NCI-H146 (cell line): ENCODE data around the gene PMP22.
"Not testable (repeated sequence)": the region's sequence is repeated elsewhere in the genome, so short reads cannot be mapped to it uniquely, and the experiment has no call there.

ENCODE experiments used
- DNase-seq: peaks from one replicate; lab custom pipeline; 2025; lab: John Stamatoyannopoulos, UW

Gene PMP22

DNA sequence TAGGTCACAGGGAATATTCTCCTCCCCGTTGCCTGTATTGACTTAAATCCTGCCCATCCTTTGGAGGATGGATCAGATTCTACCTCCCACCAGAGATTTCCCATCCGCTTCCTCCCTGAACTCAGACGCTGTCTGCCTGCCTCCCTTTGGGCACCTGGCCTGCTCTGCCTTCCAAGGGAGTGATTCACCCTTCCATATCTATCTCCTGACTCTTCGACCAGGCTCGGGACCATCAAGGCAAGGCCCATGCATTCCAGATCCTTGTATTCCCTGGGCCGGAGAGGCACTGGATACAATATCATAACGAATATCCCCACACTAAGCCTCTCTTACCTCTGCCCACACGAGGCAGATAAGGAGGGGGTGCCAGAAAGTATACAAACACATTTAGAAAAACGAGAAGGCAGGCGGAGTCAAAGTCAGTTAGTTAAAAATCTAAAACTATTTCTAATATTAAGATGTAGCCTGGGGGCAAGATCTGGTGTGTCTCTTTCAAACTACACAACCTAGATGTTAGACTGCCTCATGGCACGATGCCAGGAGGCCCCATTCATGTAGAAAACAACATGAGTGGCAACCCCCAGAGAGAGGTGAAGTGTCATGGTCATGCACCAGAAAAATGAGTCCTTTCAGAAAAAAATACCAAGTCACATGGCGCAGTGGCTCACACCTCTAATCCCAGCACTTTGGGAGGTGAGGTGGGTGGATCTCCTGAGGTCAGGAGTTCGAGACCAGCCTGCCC is 9.2 kb downstream of the PMP22 start:
- DNase-seq, result no peak

DNA sequence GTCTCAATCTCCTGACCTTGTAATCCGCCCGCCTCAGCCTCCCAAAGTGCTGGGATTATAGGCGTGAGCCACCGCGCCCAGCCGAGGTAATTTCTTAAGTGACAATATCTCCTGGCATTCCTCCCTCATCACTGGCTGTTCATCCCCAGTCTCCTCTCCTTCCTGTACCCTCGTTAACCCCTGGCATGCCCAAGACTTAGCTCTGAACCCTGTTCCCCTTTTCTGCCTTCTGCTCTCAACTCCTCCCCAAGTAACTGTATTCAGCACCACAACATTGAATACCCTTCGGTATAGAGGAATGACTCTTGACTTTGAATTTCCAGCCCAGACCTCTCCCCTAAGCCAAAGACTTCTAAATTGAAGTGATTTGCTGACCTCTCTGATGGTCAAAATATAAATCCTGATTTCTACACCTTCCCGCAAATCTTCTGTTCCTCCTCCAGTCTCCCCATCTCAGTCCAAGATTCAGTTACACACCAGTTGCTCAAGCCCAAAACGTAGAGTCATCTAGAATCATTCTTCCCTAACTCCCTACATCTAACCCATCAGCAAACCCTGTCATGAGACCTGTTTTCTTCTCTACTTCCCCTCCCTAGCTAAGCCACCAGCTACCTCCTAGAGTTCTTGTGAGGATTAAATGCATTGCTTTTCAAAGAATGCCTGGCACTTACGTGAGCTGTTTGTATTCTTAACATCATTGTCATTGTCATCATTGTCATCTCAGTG is 14.8 kb downstream of the PMP22 start:
- DNase-seq, result no peak

DNA sequence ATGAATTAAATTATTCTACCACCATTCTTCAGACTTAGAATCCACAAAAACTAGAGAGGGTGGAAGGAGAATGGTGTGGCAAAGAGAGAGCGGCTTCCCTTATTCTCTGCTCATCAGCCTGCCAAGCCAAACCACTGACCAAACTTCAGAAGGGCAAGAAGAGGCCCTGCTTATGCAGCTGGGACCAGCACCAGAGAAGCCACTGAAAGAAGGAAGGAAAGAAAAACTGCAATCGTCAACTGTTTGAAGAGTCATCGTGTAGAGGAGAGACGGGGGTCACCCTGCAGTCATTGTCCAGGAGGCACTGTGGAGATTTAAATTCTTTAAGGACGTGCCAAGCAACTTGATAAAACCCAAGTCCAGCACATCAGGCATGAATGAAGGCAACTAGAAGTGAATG is 15.6 kb downstream of the PMP22 start:
- no peak for DNase-seq

DNA sequence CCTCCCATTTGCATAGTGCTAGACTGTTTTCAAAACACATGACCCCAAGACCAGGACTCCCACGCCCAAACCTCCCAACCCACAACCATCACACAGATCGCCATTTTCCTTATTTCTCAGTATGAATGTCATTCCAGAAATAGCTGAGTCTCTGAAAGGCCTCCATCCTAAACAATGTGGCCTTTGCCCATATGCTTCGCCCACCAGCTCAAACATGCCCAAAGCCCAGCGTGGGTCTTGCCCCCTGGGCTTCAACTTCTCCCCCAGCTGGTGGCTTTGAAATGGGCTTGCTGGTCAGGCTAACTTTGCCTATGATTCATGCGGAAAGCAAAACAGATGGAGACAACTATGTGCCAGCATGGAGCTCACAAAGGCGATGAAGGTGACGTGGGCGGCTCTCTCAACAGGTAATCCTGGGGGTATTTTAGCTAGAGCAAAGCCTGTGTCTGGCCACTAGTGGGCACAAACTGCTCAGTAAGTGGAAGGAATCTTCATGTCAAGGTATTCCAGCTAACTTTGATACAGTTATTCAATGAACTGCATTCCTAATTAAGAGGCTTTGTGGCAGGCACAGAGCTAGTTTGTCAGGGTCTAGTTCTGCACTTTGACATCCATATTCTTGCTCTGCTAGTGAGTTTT is 17.1 kb downstream of the PMP22 start:
- no peak for DNase-seq

DNA sequence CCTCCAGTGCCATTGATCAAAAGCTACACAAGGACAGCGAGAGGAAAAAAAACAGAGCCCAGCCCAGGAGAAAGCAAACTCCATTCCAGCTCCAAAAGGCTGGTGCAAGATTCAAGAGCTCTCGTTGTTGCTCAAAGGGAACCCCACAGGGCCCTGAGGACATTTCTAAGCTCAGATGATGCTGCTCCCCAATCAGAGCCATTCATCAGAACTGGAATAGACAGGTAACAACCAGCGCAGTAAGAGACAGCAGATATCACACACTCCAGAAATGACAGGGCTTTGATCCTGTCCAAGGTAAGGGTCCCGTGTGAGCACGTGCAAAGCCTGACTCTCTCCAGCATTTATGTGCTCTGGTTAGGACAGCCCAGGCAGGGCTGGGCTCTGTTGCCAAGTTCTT is 20.1 kb downstream of the PMP22 start:
- no peak for DNase-seq

DNA sequence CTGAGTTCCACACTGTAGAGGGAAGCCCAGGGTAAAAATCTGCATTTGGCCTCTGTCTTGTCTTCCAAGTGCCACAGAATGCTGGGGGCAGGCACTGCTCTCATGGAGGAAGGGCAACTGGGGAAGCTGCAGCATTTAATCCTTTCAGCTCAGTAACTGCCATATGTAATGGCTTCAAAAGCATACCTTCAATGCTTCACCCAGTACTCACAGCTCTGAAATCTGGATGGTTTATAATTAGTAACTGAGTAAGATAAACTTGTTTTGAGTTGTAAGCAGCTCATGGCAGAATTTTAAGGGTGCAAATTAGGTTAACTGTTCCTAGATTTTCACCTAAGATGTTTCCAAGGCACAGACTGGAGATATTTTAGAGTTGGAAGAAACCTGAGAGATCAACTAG is 24.5 kb downstream of the PMP22 start:
- no peak for DNase-seq

DNA sequence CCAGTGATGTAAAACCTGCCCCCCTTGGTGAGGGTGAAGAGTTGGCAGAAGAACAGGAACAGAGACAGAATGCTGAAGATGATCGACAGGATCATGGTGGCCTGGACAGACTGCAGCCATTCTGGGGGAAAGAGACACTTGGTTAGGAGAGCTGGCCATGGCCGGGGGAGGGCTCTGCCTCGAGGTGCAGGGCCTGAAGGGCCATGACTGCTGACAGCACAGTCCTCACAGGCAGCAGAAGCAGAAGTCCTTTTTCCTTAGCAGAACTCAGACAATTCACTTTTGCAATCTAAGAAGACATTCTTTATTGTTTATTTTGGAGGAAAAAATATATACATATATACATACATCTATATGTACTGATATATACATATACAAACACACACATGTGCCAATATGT is 25.6 kb downstream of the PMP22 start:
- no peak for DNase-seq

DNA sequence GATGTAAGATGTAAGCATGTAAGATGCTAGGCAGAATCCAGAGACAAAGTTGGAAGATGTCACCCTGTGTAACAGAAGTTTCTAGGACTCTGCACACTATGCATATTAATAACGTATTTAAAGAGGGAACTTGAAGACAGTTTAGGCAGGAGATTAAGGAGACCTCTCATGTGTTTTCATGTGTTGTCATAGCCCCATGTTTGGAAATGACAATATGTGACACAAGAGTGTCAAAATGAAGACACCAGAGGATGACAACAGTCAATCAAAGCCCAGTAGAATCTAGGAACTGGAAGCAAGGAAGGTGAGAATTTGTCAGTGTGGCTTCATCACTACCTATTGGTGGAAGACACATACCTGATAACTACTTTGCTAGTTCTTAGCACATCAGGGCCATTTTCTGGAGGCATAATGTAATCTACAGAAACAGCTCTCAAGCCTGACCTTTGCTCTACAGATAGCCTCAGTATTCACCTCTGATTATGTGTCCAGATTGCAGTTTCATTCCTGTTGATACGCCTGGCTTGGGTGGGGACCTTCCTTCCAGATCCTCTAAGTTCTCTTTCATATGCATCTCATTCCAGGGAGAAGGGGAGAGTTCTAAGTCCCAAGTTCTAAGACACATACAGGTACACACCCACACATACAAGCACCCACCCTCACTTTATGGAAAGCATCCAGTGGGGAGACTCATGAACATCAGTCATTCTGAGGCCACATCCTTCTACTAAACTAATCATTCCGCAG is 26.3 kb downstream of the PMP22 start:
- DNase-seq, result no peak

DNA sequence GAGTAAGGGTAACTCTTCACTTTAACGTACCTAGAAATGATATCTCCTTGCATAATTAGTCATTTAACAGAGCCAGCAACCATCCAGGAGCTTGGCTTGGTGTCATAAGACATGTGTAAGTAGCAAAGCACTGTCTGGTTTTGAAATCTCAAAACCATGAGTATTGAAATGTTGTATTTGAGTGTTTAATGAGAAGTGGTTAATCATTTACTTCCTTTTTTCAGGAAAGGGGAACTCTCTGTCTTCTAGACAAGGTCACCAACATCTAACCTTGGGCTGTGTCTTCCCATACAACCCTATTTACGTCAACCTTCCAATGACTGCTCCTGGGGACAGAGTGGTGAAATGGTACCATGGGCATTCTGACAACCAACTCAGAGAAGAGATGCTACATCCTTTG is 27.1 kb downstream of the PMP22 start:
- DNase-seq, result no peak

DNA sequence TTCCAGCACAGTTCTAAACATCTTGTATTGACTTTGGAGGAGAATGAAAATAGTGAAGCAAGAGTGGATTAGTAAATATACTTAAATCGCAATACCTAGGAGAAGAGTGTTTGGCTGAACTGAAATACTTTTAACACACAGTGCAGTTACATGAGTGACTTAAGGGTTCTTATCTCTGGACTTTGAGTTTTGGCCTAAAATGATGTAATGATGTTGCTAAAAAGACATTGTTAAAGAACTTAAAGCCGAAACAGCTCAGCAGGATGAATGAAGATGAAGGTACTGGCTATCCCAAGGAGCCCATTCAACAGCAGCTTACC is 28.1 kb downstream of the PMP22 start:
- no peak for DNase-seq

DNA sequence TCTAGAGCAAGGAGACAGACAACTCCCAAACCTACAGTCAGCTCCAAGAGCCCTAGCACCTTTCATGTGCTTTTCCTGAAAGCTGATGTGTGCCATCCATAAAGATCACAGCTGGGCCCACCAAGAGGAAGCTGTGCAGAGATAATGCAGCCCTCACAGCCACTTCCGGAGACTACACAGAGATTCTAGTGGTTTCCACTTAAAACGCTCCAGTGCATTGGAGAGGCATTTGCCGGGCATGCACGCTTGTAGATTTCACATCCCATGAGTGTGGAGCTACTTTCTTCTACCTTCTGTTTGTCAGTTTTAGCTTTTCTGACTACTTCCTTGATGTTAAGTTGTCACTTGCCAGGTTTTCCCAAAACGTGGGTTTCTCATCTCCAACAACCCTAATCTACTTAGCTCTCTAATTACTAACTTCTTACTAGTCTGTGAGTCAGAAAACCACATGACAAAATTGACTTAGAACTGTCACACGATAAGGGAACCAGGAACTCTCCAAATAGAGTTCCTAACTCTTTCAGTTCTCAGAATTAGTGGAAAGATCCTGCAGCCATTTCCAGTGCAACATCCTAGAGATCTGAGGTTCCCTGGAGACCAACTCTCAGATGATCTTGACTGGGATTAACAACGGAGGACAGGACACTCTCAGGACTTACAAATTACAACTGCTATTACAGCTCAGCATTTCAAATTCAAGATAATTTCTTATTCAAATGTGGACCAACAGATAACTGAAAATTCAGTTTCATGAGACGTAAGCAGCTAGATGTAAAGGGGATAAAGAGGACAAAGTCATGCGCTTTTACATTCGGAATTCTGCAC is 28.6 kb downstream of the PMP22 start:
- DNase-seq, result no peak

DNA sequence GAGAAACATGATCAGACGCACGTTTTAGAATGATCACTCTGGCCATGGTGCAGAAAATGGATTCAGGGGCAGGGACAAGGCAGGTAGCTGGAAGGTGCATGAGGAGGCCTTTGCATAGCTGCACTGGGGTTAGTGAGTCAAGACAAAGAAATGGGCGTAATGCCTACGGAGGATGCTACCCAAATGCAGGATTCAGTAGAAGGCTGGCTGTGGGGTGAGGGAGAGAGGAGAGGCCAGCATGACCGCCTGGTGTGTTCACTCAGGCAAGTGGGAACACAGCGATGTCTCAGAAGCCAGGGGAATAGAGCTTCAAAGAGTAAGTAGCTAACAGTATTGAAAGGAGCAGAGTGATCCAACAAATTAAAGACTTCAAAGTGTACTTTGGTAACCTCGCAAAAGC is 31.2 kb downstream of the PMP22 start:
- DNase-seq, result no peak

DNA sequence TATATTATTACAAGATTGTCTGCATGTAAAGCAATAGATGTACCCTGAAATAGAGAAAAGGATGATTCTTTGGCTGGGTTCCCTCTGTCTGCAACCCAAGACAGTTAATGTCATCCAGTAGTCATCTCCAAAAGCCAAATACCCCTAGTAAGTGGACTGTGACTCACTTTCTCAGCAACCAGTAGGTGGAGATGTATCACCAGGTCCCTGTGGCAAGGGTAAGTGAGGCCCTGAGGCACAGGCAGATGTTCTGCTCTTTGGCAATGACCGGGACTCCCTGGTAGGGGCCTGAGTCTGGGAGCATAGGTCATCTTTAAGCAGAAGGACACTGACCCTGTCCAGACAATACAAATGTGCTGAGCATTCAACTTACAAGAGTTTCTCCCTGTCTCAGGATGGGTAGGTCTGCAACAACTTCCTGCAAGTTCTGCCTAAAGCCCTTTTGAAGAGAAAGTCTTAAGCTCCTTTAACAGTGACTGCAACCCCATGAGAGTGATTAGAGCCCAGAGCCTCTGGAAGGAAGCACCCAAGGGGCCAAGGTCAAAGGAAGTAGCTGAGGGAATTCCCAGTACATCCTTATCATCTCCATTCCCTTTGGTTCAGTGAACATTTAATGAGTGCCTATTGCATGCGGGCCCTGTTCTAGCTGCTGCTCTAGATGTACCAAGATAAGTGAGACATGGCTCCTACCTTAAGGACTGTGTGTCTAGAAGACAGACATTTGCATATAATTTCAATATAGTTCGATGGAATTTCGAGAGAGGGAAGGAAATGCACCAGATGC is 31.9 kb downstream of the PMP22 start:
- no peak for DNase-seq

DNA sequence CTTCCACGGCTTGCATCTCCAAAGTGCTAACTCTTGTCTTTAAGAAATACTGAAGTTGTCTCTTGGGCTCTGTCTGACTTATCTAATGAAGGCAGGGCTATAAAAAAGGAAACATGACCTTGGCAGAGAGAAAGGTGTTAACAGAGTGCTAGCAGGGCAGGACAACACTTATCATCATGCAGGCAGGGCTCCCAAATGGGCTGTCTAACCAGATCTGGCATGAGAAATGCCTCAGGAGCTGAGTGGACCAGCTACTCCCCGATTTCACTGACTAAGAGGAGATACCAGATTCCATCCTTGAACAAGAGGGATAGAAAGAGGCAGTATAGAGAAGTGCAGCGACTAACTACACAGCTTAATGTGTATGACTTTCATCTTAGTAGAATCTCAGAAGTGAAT is 32.6 kb downstream of the PMP22 start:
- DNase-seq, result no peak

DNA sequence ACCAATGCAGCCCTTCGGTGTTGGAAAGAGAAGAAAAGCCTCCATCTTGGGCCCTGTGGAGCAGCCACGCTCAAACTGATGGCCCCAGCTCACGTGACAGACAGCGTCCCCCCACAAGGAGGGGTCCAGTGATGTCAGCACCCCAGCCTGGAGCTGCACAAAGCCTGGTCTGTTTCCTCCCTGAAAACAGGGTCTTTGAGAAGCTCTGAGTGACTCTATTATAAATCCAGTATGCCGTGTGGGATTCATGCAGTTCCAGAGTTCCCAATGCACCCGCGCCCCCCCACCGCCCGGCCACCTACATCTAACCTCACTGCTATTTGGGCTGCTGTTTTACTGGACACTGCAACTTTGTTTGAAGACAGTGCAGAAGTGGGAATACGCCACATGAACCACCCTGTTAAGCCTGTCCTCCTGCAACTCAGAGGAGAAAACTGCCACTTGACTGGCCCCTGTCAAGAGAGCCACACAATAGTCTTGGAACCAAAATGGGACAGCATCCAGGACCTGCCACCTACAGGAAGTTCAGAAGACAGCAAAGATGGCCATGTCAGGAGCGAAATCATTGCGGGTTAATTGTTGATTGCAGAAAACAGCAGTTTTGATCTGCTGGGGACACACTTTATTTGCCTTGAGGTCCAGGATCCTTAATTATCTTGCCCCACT is 33.1 kb downstream of the PMP22 start:
- DNase-seq, result no peak

DNA sequence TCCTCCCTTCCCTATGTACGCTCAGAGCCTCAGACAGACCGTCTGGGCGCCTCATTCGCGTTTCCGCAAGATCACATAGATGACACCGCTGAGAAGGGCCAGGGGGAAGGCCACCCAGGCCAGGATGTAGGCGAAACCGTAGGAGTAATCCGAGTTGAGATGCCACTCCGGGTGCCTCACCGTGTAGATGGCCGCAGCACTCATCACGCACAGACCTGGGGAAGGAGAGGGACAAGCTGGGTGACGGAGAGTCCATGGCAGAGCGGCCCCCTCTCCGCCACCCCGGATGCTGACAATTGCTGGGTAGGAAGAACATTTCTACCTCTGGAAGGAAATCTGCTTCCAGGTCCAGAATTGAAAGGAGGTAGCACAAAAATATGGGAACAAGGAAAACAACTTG is 34.3 kb downstream of the PMP22 start:
- no peak for DNase-seq

DNA sequence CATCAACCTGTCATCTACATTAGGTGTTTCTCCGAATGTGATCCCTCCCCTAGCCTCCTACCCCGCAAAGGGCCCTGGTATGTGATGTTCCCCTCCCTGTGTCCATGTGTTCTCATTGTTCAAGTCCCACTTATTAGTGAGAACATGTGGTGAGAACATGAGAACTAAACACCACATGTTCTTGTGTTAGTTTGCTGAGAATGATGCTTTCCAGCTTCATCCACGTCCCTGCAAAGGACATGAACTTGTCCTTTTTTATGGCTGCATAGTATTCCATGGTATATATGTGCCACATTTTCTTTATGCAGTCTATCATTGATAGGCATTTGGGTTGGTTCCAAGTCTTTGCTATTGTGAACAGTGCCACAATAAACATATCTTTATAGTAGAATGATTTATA is 43.3 kb downstream of the PMP22 start:
- DNase-seq, result not testable (repeated sequence)

DNA sequence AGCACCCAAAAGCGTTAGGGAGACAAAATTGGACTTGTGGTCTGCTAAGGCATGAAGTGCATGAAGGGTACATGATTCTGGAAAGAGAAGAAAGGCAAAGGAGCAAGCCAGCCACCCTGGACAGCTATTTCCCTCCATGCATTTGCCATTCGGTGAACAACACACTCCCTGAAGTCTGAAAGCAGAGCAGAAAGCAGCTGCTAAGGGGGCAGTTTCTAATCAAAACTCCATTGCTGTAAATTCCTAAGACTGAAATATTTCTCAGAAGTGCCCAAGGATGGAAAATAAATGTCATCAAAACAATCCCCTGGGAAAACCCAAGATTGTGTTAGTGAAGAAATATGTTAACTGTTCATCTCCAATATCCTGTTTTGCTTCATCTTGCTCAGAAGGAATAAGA is 44.3 kb downstream of the PMP22 start:
- DNase-seq, result no peak

DNA sequence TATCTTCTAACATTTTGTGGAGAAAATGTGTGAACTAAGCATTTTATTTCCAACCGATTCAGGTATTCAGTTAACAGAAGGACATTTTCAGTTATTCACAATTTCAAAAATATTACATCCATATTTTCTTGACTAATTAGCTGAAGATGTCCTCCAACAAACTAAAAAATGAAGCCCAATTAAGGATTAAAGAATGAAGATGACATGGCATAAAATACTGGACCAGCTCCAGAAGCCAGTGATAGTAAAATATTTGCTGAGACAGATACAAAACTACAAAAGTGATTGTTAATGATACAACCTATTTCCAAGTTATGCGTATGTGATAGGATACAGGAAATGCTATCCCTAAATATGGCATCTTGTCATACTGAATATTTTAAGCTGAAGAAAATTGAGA is 48.6 kb downstream of the PMP22 start:
- no peak for DNase-seq

DNA sequence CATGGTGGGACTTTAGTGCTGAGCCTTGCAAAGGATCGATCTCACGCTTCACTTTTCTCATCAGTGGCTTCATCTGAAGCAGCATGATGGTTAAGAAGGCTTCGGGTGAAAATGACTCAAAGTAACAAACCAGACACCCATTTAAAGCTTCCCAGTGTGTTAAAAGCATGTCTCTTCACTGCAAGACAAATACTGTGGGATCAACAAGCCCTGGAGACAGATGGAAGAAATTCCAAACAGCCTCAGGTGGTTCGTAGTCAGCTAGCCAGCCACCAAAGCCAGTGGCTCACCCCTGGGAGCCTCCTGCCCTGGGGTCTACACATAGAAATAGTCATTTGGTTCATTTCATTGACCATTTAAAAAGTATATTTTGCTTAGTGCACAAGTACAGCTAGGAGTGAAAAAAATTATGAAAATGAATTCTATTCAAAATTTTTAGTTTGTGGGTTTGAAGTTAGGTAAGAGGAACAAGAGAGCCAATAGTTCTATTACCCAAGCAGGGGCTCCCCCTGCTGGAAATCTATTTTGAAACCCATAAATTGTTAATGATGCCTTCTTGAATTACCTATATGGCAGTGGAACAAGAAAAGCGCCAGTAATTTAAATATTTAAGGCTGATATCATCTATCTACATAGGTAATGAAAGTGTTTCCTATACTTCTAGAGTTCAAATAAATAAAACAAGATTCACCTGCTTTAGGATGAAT is 51.6 kb downstream of the PMP22 start:
- DNase-seq, result peak; percentile 1
